DOHH2 (cell line): ENCODE data around the gene ADGRG7.

Experiments
- CTCF ChIP-seq: fragments of 200-600 bp; sonication (generic); IDR thresholded peaks from one replicate; pipeline ENCODE4 v1.5.1; 2014; ENCODE audit warnings: antibody characterized with exemption, mild to moderate bottlenecking, low read depth, low read length; ENCODE audit not compliant: poor library complexity, severe bottlenecking
- EZH2phosphoT487 ChIP-seq: fragments of 200-600 bp; sonication (generic); IDR thresholded peaks from 2 replicates; pipeline ENCODE4 v1.6.1; 2017; ENCODE audit warnings: borderline replicate concordance, mild to moderate bottlenecking, antibody characterized with exemption, low read length, moderate library complexity, mixed read lengths

GRCh38 chr3:100653604-100654294 lies 44.3 kb downstream of the ADGRG7 start:
- TF ChIP-seq CTCF, result no peak
- TF ChIP-seq EZH2phosphoT487, result no peak
